ENCODE measurements around the gene SNX32. TPM values are rescaled to one million over a fixed set of nuclear protein-coding genes. Genes with fewer than 3 reads are reported as not detected.

The SNX32 gene
- total and polyA plus RNA-seq, 2 of the 13 experiments (the other 11 are each of a cell fraction or from before 2014, with no cell fraction given) = 0.09 to 0.34 TPM

- peak; percentile 51; the same call in 1 of the 2 replicates for TF ChIP-seq ZNF788 (CRISPR knock-in tag; IDR thresholded peaks at IDR 0.05; ENCODE audit: borderline replicate concordance)
- TF ChIP-seq HNRNPL (IDR thresholded peaks at IDR 0.05; ENCODE audit: low read depth, low read length) = no peak
- TF ChIP-seq ZNF703 (CRISPR knock-in tag; IDR thresholded peaks at IDR 0.05; ENCODE audit: borderline replicate concordance) = no peak
- peak; percentile 66 for TF ChIP-seq SKI (IDR thresholded peaks at IDR 0.05; ENCODE audit: partially characterized antibody)
- peak; percentile 61 for TF ChIP-seq ZNF503 (CRISPR knock-in tag; IDR thresholded peaks at IDR 0.05)
- no peak for TF ChIP-seq CC2D1A (CRISPR knock-in tag; IDR thresholded peaks at IDR 0.05)
- TF ChIP-seq EZH2 (conservative IDR thresholded peaks at IDR 0.05; ENCODE audit: low read depth, low read length) = no peak
- TF ChIP-seq CHCHD3 (CRISPR knock-in tag; IDR thresholded peaks at IDR 0.05) = no peak
- peak in 1 of 2 experiments; percentile 26; a peak in 1 of 4 replicates for TF ChIP-seq ATF4 (CRISPR knock-in tag; IDR thresholded peaks at IDR 0.05)
- no peak for TF ChIP-seq BORCS8-MEF2B (CRISPR knock-in tag; IDR thresholded peaks at IDR 0.05)
- TF ChIP-seq ZNF782 (CRISPR knock-in tag; IDR thresholded peaks at IDR 0.05; ENCODE audit: borderline replicate concordance) = no peak
- no peak for TF ChIP-seq NAIF1 (CRISPR knock-in tag; IDR thresholded peaks at IDR 0.05; ENCODE audit: borderline replicate concordance)
- TF ChIP-seq MXD4 (CRISPR knock-in tag; IDR thresholded peaks at IDR 0.05) = peak; percentile 65; the same call in 1 of the 2 replicates
- 0 out of 2 replicates have a peak, but pooled peaks have one; percentile 38 for TF ChIP-seq ZFY (CRISPR knock-in tag; IDR thresholded peaks at IDR 0.05)
- 0 out of 2 replicates have a peak, but pooled peaks have one; percentile 35 for TF ChIP-seq ZBTB34 (CRISPR knock-in tag; IDR thresholded peaks at IDR 0.05)
- TF ChIP-seq HNRNPLL (IDR thresholded peaks at IDR 0.05; ENCODE audit: low read depth, low read length, poor library complexity, severe bottlenecking) = peak; percentile 56
- TF ChIP-seq POGK (CRISPR knock-in tag; conservative IDR thresholded peaks at IDR 0.05) = peak; percentile 91
- no peak for TF ChIP-seq AFF4 (CRISPR knock-in tag; IDR thresholded peaks at IDR 0.05)
These were observed 66.5 kb downstream of the SNX32 start, which contains the start of gene FOSL1 (continued) for GRCh38 chr11:65900125-65900898.
